Stimulated activated CD8-positive, alpha-beta memory T cell treated with anti-CD3 and anti-CD28 coated beads, Interleukin-2, amount 100 ng/mL, for 48 hours (primary cell): ENCODE results near the gene ZIC4.

Experiments
- DNase-seq, 2 donors: peaks; one replicate each; pipeline ENCODE4 v3.0.0-alpha.2; 2020; ENCODE audit warnings: low read depth in 2 of 2

ZIC4 gene

GRCh38 chr3:147405231-147406027 is 914 bp downstream of the ZIC4 start:
- DNase-seq = no peak

GRCh38 chr3:147404800-147405230 is 1.5 kb downstream of the ZIC4 start:
- DNase-seq = no peak

GRCh38 chr3:147404000-147404799 is 2.1 kb downstream of the ZIC4 start:
- DNase-seq = no peak

GRCh38 chr3:147403511-147403910 is 2.8 kb downstream of the ZIC4 start:
- DNase-seq = no peak

- DNase-seq = no peak
Observed at GRCh38 chr3:147402159-147402558, 4.2 kb downstream of the ZIC4 start.

- DNase-seq = no peak
Observed at GRCh38 chr3:147401421-147401820, 4.9 kb downstream of the ZIC4 start.

- no peak for DNase-seq
Observed at GRCh38 chr3:147400999-147401398, 5.3 kb downstream of the ZIC4 start.

GRCh38 chr3:147400111-147400510 is 6.2 kb downstream of the ZIC4 start:
- DNase-seq = no peak

- DNase-seq = no peak
Observed at GRCh38 chr3:147398813-147399534, 7.4 kb downstream of the ZIC4 start.

GRCh38 chr3:147397875-147398812 is 8.2 kb downstream of the ZIC4 start:
- no peak for DNase-seq

GRCh38 chr3:147397155-147397874 is 9.0 kb downstream of the ZIC4 start:
- no peak for DNase-seq

GRCh38 chr3:147396712-147397046 is 9.7 kb downstream of the ZIC4 start:
- no peak for DNase-seq

GRCh38 chr3:147395899-147396711 is 10.2 kb downstream of the ZIC4 start:
- no peak for DNase-seq

GRCh38 chr3:147394884-147395225 is 11.5 kb downstream of the ZIC4 start:
- no peak for DNase-seq

- no peak for DNase-seq
Observed at GRCh38 chr3:147393943-147394883, 12.1 kb downstream of the ZIC4 start.

GRCh38 chr3:147393261-147393942 is 12.9 kb downstream of the ZIC4 start:
- DNase-seq = no peak

- DNase-seq = no peak
Observed at GRCh38 chr3:147392625-147392946, 13.8 kb downstream of the ZIC4 start.
